SIG-M5 treated with dmso at 0.1 percent for 504 hours (cell line): ENCODE measurements around the gene NAB2.

Experiments
- DNase-seq: peaks from one replicate; lab custom pipeline; 2025; ENCODE audit not compliant: unreplicated experiment; lab: John Stamatoyannopoulos, UW

NAB2 gene

DNA sequence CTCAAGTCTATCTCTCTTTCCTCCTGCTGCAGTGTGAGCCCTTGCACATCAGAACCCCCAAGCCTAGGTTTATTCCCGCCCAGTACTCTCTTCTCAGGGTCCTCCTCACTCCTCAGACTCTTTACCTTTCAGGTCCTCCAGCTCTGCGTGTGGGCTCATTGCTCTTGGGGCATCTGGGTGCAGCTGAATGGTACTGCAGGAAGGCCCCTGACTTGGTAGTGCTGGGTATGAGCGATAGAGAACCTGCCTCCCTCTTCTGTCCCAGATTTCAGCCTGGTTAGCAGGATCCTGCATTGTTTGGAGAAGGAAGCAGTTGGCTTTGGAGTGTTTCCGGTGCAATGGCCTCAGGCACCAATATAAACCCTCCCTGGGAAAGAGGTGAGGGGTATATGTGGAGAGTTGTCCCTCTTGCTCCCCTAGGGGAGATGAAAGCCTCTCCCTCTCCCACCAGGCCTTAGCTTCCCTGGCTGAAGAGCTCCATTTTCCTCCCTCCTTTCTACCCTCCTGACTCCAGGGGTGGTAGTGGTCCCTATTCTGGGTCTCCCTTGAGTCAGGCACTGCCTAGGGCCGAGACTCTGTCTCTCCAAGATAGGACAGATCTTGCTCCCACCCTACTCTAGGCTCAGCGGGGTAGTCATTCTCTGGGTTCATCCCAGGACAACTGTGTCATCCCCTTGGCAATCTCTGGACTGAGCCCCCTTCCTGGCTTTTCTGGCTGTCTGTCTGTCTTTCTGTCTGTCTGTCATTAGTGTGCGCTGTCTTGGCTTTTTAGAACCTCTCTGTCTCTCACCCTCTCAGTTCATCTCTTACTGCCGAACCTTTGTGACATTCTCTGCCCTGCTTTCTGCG lies 43.2 kb downstream of the NAB2 start:
- DNase-seq = no peak

DNA sequence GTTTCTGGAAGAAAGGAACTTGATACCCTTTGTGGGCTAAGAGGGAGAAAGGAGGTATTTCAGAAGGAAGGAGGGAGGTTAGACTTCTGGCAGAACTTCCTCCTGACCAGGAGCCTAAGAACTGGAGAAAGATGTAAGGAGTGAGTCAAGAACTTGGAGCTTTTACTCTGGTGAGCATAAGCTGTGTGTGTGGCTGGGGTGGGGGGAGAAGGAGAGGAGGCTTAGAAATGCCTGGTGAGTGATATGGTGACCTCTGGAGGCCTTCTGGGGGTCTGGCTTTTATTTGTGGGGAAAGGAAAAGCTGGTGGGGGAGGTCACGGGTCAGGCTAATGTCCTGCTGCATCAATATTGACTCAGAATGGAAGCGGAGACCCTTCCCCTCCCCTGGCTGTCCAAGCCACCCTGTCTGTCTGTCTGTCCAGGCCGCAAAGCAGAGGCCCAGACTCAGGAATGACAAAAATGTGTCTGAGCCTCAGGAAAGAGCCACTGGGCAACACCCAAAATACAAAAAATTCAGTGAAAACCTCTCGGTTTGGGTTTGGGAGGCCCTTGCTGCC lies 44.2 kb downstream of the NAB2 start:
- no peak for DNase-seq

DNA sequence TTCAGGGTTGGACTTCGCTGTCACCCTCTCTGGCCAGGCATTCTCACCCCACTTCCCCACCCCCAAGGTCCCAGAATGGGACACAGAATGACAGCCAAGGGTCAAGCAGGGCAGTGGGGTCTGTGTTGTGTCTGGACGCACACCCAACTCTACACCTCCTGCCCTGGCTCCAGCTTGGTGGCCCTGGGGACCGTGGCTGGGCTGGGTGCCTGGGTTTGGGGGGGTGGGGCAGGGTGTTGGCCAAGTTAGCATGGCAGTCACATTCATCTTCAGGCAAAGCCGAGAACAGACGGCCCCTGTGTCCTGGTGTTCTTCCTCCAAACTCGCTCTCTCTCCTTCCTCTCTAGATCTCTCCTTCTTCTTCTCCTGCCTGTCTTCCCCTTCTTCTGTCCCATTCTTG lies 45.0 kb downstream of the NAB2 start:
- no peak for DNase-seq

DNA sequence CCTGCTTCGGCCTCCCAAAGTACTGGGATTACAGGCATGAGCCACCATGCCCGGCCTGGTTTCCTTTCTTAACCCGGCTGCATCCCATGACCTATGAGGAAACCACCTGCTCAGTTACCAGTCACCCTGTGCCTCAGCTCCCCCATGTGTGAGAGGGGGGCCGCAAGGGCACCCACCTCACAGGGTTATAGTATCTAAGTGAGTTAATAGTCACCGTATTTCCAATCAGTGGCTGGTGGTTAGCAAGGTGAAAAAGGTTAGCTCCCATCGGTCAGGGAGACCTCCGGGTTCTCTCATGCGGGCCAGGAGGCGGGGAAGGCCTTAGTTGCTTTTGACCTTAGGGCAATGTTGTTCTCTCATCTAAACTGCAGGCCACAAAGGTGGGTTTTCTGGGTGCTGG lies 46.0 kb downstream of the NAB2 start:
- no peak for DNase-seq

DNA sequence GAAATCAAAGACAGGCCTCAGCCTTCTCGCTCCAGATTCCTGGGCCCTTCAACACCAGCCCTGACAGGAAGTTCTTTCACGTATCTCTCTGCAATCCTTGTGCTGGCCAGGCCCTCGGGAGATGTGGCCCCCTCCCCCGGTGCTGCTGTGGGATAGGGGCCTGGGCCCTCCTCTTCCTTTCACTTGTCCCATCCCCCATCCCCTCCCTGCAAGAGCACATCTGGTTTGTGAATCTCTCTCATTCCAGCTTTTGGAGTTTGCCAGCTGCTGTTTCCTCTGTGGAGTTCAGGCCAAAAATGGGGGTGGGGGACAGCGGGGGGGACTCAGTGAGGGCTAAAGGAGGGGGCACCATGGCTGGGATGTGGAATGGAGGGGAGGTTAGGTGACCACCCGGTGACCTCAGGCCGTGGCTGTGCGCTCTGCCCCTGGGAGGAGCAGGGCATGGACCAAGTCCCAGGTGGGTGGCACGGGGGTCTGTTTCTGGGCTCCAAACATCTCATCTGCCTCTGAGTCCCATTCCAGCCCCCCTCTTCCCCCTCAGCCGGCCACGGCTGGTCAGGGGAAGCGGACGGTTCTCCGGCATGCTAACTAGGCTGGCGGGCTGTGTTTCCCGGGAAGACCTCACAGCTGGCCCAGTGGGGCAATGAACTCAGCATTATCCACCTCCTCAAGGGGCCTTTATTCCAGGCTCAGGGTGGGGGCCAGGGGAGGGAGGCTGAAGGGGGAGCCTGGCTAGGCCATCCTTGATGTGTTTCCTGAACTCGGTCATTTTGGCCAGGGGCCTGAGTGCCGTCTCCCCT lies 46.8 kb downstream of the NAB2 start:
- DNase-seq = no peak

DNA sequence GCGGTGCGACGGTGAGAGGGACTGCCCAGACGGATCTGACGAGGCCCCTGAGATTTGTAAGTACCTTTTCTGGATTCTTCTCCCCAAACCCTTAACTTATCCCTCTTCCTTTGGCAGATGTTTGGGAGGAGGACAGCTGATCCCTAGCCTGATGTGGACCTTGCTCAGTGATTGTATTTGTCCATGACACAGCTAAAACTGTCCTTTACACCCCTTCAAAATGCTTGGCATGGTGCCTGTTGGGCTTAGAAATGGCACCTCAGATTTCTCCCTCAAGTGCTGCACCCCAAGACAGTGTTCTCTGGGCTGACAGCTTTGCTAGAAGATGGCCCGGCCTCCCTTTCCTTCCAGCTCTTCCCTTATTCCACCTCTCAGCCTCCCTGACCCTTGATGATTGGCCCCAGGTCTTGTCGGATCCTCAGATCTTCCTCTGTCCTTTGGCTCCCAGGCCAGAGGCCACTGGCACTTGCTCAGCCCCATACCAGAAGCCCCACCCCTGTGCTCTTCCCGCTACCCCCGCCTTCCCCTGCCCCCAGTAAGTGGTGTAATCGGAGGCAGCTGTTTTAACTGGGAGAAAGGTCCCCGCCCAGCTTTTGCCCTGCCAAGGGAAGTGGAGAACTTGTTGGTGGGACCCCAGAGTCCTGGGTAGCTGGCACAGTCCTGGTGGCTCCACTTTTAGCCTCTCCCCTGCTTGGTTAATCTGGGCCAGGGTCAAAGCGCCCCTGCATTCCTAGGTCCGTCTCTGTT lies 49.8 kb downstream of the NAB2 start:
- peak; percentile 68 for DNase-seq

DNA sequence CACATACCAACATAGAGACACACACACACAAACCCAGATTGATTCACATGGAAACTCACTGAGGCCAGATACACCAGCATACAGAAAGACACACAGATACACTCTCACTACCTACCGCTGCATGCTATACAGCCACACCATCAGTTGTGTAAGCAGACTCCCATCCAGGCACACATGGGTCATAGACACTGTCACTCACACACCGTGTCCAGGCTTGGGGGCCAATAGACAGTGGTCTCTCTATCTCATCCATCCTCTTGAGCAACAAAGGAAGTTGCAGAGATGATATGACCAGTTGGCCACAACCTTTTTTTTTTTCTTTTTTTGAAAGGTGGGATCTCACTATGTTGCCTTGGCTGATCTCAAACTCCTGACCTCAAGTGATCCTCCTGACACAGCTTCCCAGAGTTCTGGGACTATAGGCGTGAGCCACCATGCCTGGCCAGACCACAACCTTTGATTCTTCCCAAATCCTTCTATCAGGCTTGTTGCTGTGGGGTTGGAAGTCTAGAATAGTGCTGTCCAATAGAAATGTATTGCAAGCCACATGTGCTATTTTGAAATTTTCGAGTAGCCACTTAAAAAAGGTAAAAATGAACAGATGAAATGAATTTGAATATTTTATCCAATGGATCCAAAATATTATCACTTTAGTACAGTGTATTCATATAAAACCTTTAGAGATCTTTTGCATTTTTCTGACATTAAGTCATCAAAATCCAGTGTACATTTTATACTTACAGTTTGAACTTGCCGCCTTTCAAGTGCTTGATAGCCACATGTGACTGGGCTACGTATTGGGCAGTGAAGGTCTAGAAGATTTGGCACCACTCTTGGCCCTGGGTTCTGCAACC lies 51.1 kb downstream of the NAB2 start:
- peak; percentile 52 for DNase-seq

DNA sequence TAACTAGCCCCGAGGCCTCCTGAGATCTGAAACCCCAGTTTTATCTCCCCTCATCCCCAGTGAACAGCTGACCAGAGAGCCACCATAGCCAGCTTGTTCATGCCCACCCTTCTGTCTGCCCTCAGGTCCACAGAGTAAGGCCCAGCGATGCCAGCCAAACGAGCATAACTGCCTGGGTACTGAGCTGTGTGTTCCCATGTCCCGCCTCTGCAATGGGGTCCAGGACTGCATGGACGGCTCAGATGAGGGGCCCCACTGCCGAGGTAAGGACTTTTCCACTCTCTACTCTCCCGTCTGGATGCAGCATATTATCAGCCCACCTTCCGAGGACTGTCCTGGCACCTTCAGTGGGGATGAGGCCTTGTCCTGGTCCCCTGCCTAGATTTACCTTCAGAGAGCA lies 52.3 kb downstream of the NAB2 start:
- DNase-seq = no peak

DNA sequence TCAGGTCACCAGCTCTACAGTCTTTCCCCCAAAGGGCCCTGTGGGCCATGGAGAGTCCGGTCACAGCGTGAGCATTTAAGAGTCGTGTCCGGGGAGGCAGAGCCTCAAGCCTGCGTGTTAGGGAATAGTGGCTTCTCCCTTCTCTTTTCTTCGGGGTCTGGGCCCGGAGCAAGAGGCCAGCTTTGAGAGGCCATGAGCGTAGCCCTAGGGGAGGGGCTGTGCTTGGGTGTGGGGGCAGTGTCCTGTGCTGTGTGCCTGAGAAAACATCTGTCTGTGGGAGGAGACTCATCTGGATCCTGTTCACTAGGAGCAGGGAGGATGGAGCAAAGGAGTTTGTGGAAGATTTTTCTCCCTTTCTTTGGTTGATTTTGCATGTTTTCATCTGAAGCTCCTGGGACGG lies 53.2 kb downstream of the NAB2 start:
- no peak for DNase-seq

DNA sequence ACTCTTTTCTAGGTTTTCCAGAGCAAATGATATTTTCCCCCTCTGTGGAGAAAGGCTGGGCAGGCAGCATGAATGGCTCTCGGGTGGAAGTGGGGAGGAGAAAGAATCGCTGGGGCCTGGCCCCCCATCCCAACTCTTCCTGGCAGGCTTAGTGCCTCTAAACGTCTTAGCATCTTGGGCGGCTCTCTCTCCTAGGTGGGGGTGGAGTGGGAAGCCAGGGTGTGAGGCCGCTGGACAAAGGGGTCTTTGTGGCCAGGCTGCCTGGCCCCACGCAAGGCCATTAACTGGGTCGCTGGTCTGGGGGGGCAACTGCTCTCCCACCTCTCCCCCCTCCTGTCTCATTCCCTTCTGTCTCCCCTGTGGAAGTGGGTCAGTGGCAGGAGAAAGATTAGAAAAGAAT lies 53.8 kb downstream of the NAB2 start:
- no peak for DNase-seq

DNA sequence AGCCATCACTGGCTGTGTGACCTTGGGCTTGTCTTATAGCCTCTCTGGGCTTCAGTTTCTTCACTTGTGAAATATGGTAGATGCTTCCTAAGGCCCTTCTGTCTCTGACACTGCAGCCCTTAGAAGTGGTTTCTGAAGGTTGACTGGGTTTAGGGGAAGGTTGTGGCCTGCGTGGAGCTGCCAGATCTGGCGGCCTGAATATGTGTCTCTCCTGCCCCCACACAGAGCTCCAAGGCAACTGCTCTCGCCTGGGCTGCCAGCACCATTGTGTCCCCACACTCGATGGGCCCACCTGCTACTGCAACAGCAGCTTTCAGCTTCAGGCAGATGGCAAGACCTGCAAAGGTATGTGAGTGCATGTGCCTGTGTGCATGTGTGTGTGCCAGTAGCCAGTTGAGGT lies 54.5 kb downstream of the NAB2 start:
- DNase-seq = no peak
